H1 (cell line): ENCODE measurements around the gene PLB1. TPM values are rescaled to one million over a fixed set of nuclear protein-coding genes. Genes with fewer than 3 reads are reported as not detected.

ENCODE experiments used
- CBX8 ChIP-seq: fragments of 300-800, 300-1000 bp; sonication (generic); IDR thresholded peaks from 2 replicates; pipeline ENCODE4 v1.7.1; 2016; ENCODE audit warnings: low read depth, low read length, borderline replicate concordance
- CREB1 ChIP-seq: IDR thresholded peaks from 2 replicates; pipeline ENCODE4 v1.6.1; 2012; ENCODE audit warnings: inconsistent platforms
- RBBP5 ChIP-seq: IDR thresholded peaks from 2 replicates; pipeline ENCODE4 v1.7.1; 2012; ENCODE audit warnings: low read depth, mild to moderate bottlenecking, inconsistent platforms, low read length, moderate library complexity, borderline replicate concordance
- SRF ChIP-seq: IDR thresholded peaks from 2 replicates; pipeline ENCODE4 v1.6.1; 2011; ENCODE audit warnings: mild to moderate bottlenecking, low read depth, low read length, moderate library complexity
- TBP ChIP-seq: IDR thresholded peaks from 2 replicates; pipeline ENCODE4 v1.6.1; 2011; ENCODE audit warnings: low read depth, low read length, improper control_type of control experiment
- polyA plus RNA-seq, 7 experiments: library from polyadenylated mRNA; depleted of rRNA in 3 of 7; stranded (reverse) in 5 of 7; unstranded in 2 of 7; fragments of >200 nt in 5 of 7; fragments of 200-250 nt in 2 of 7; gene quantifications; 1 replicate in 5 of 7; 2 replicates in 1 of 7; 4 replicates in 1 of 7; pipeline versions ENCODE4 v1.2.1 to v1.2.3, GENCODE V29; 2011 to 2013; ENCODE audit warnings: missing spikeins in 2 of 7, mixed read lengths in 2 of 7
- total RNA-seq: library from RNA; stranded (reverse); fragmentation: NEBNext Ultra II Directional; extraction: Animal tissue kit (Norgen Biotek cat#: 25700); gene quantifications from 2 replicates; pipeline ENCODE4 v1.2.1, GENCODE V29; 2021
- TF ChIP-seq, protein P1 (sequence below): IDR thresholded peaks from 2 replicates; pipeline ENCODE4 v1.6.1; 2012; ENCODE audit warnings: inconsistent platforms

Gene PLB1
- total and polyA plus RNA-seq, 2 of the 8 experiments (the other 6 are each of a cell fraction or from before 2014, with no cell fraction given) = 0.20 to 0.36 TPM

GRCh38 chr2:28627722-28628480 lies 132.0 kb downstream of the PLB1 start (continued):
- TF ChIP-seq RBBP5 (no peak), CREB1 (no peak), CBX8 (no peak), SRF (no peak), TBP (no peak)
- TF ChIP-seq, protein P1, sequence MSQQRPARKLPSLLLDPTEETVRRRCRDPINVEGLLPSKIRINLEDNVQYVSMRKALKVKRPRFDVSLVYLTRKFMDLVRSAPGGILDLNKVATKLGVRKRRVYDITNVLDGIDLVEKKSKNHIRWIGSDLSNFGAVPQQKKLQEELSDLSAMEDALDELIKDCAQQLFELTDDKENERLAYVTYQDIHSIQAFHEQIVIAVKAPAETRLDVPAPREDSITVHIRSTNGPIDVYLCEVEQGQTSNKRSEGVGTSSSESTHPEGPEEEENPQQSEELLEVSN = no peak
- TF ChIP-seq, all 59 proteins: peak for 0
